GM18867 (cell line): ENCODE measurements around the gene RAB1B.
"Not testable (repeated sequence)": the region's sequence is repeated elsewhere in the genome, so short reads cannot be mapped to it uniquely, and the experiment has no call there.

ENCODE experiments used
- ATAC-seq: cut with Tn5 transposase; IDR thresholded peaks from one replicate; pipeline ENCODE4 v1.9.1; 2021; ENCODE audit warnings: mild to moderate bottlenecking, moderate library complexity; ENCODE audit not compliant: unreplicated experiment

Gene RAB1B

DNA sequence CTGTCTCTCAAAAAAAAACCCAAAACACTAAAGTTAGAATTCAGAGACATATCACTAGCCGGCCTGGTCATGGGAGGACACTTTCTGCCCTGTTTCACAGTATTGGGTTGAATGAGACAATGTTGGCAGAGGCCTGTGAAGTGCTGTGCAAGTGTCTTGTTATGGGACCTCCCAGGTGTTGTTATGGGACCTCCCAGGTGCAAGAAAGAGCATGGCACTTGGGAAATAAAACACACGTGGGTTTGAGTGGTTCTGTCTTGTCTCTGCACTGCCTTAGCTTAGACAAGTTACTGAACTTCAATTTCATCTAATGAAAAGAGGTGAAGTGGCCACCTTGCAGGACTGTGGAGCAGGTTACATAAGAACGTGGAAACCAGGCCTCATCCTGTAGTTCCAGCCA lies 28.9 kb upstream of the RAB1B start:
- ATAC-seq = no peak

DNA sequence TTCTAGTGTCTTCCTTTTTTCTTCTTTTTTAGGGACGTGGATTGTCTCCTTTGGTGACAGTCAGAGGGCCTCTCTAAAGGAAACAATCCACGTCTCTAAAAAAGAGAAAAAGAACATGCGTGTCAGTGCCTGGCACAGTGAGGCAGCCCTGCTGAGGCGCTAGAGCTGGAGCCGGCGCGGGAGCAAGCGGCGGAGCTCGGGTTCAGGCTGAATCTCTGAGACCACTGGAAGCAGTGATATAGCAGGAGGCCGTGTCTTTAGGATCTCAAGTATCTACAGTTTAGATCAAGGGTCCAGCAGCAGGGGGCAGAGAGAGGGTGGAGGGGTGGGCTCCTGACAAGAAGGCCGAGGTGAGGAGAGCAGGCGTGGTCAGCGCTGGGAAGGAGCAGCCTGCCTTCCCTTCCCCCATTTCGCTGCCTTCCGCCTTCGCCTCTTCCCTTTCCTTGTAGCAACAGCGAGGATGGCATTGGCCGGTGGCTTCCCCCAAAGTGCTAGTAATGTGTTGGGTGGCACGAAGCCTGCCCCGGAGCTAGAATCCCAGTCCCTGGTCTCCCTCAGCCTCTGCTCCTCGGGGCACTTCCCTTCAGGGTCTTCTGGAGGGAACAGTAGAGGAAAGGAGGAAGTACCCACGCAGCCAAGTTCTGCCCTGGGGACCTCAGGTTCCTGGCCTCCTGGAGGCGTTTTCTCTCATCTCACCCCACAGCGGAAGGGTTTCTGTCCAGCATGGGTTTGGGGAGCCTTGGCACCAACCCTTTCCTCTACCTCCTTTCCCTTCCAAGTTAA lies 28.2 kb upstream of the RAB1B start:
- no peak for ATAC-seq

DNA sequence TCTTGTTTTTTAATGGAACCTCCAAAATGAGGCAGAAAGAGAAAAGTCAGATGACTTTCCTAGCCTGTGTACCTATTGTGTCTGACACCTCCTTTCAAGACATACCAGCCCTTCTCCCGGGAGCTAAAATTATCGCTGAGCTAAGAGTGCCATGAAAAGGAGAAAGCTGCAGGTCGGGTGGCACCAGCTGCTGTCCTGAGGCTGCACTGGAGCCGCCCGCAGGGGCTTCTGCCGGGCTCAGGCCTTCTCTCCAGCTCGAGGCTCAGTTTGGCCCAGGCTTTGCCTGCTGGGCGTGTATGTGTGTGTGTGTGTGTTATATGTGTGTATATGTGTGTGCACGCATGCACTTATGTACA lies 27.7 kb upstream of the RAB1B start:
- no peak for ATAC-seq

GRCh38 chr11:66242095-66242765 lies 26.2 kb upstream of the RAB1B start:
- ATAC-seq = no peak

- ATAC-seq = no peak
Observed at GRCh38 chr11:66243782-66244535, 24.5 kb upstream of the RAB1B start.

GRCh38 chr11:66247295-66247694 lies 21.1 kb upstream of the RAB1B start:
- no peak for ATAC-seq

DNA sequence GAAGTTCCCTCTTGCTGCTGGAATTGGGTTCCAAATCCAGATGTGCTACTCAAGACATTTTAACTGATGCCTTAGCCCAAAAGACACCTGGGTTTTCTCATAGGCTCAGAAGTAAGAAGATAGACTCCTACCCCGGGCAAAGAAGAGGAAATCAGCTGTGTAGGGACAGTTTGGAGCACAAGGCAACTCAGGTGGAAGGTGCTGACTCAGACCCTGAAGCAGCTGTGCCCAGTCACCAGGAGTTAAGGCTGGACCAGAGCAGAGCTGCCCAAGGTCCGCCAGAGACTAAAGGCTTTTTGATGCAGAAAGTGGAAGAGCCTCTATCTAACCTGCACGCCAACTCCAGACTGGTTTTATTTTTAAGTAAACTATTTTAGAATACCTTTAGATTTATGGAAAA lies 20.6 kb upstream of the RAB1B start:
- ATAC-seq = no peak

- no peak for ATAC-seq
Observed at GRCh38 chr11:66248903-66249302, 19.5 kb upstream of the RAB1B start.

GRCh38 chr11:66251809-66252208 lies 16.6 kb upstream of the RAB1B start:
- ATAC-seq = no peak

GRCh38 chr11:66253081-66253480 lies 15.4 kb upstream of the RAB1B start:
- not testable (repeated sequence) for ATAC-seq

GRCh38 chr11:66258473-66258893 lies 10.0 kb upstream of the RAB1B start:
- no peak for ATAC-seq

DNA sequence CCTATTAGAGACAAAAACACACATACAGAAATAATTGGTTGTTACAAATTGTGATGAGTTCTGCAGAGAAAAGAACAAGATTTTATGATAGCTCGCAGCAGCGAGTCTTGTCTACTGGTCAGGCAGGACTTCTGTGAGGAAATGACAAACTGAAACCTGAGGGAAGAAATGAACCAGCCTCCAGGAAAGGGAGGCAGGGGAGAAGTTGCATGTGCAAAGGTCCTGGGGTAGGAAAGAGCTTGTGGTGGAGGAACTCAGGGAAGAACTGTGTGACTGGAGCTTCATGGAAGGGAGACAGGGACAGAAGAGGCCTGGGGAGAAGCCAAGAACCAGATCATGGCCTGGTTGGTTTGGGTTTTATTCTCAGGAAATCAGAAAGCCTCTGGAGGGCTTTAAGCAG lies 9.2 kb upstream of the RAB1B start:
- ATAC-seq = no peak

- no peak for ATAC-seq
Observed at GRCh38 chr11:66259956-66260355, 8.5 kb upstream of the RAB1B start.

DNA sequence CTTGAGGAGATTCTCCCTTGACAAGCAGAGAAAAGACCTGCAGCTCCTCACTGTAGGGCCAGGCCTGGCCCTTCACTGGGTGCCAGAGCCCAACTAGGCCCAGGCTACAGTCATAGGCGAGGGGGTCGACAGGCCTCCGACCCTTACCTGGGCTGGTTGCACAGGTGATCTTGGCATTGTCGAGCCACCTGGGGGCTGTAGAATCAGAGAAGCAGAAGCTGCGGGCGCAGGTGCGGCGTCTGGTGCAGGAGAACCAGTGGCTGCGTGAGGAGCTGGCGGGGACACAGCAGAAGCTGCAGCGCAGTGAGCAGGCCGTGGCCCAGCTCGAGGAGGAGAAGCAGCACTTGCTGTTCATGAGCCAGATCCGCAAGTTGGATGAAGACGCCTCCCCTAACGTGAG lies 6.9 kb upstream of the RAB1B start:
- ATAC-seq = no peak

- ATAC-seq = no peak
Observed at GRCh38 chr11:66262191-66262590, 6.2 kb upstream of the RAB1B start.

DNA sequence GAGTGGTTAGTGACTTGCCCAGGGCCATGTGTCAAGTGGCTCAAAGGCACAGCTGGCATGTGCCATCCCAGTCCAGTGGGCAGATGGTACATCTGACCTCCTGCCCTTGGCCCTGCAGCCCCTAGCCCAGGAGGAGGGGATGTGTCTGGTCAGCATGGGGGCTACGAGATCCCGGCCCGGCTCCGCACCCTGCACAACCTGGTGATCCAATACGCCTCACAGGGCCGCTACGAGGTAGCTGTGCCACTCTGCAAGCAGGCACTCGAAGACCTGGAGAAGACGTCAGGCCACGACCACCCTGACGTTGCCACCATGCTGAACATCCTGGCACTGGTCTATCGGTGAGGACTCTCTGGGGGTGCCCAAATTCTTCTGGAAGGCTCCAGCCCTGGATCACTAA lies 5.7 kb upstream of the RAB1B start:
- ATAC-seq = no peak

DNA sequence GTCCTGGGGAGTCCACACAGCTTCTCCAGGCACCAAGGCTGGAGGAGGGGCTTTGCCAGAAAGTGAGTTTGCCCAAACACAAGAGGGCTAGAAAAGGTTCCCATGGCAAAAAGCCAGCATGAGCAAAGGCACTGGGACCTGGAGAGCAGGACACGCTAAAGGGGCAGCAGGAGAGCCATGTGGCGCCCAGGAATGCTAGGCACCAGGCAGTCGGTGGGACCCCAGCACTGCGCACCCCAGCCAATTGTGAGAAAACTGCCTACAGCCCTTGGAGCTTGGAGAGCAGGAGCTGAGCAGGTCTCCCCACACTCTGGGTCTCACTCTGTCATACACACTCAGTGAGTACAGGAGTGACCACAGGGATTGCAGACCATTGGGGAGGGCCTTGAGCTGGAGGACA lies 5.2 kb upstream of the RAB1B start:
- no peak for ATAC-seq

GRCh38 chr11:66263785-66264184 lies 4.7 kb upstream of the RAB1B start:
- ATAC-seq = no peak

- no peak for ATAC-seq
Observed at GRCh38 chr11:66264383-66264782, 4.1 kb upstream of the RAB1B start.

DNA sequence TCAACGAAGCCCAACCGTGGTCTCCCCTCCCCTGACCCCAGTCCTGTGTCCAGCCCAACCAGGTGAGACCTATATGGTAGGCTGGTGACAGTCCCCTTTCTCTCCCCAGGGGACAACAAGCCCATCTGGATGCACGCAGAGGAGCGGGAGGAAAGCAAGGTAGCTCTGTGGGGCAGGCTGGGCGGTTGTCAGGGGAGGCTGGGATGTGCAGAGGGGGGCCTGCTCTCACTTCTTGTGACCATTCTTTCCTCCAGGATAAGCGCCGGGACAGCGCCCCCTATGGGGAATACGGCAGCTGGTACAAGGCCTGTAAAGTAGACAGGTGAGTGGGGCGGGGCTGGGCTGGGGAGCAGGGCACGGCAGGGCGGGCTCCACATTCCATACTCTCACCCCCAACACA lies 3.5 kb upstream of the RAB1B start:
- no peak for ATAC-seq

DNA sequence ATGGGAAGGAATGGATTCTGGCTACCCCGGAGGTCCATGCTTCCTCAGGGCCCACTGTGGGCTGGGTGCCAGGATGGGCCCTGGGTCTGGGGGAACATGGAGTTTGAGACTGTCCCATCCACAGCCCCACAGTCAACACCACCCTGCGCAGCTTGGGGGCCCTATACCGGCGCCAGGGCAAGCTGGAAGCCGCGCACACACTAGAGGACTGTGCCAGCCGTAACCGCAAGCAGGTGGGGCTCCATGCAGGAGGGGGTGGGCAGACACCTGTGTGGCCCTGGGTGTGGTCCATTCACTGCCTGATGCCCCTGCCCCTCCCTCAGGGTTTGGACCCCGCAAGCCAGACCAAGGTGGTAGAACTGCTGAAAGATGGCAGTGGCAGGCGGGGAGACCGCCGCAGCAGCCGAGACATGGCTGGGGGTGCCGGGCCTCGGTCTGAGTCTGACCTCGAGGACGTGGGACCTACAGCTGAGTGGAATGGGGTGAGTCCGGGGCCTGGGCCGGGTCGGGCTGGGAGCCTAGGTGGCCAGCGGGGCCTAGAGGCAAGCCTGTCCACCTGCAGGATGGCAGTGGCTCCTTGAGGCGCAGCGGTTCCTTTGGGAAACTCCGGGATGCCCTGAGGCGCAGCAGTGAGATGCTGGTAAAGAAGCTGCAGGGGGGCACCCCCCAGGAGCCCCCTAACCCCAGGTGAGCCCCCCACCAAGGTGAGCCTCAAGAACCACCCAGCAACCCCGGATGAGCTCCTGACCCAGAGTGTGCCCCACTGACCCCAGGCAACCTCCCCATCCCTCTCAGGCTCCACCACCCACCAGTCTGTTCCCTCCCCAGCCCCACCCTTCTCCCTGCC lies 2.7 kb upstream of the RAB1B start:
- ATAC-seq = no peak
